Measurements from ENCODE around the gene SMAP1.

DNA sequence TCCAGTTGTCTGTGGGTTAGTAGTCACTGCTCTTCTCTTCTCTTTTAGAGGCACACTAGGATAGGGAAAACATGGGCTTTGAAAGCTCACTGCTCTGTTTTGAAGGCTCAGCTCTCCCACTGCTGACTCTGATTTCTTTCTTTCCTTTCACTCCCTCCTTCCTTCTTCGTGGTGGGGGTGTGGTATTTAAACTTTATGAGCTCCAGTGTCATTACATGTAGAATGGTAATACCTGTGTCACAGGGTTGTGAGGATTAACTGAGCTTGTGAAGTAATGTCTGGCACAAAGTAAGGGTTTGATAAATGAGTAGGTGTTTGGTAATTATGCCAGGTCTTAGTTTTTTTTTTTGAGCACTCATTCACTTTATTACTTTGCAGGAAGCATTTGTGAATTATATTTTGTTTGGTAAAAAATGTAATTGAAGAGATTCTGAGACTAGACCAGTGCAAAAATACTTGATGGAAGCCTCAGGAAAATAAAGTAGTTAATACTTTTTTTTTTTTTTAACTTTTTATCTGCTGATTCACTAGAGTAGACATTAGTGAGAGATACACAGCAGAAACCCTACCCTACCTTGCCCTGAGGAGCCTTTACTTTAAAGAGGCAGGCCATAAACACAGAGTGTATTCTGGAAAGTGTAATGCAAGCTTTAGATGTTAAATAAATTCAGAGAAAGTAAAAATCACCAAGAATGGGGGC lies 17.3 kb downstream of the SMAP1 start:
- TF ChIP-seq, protein P1, sequence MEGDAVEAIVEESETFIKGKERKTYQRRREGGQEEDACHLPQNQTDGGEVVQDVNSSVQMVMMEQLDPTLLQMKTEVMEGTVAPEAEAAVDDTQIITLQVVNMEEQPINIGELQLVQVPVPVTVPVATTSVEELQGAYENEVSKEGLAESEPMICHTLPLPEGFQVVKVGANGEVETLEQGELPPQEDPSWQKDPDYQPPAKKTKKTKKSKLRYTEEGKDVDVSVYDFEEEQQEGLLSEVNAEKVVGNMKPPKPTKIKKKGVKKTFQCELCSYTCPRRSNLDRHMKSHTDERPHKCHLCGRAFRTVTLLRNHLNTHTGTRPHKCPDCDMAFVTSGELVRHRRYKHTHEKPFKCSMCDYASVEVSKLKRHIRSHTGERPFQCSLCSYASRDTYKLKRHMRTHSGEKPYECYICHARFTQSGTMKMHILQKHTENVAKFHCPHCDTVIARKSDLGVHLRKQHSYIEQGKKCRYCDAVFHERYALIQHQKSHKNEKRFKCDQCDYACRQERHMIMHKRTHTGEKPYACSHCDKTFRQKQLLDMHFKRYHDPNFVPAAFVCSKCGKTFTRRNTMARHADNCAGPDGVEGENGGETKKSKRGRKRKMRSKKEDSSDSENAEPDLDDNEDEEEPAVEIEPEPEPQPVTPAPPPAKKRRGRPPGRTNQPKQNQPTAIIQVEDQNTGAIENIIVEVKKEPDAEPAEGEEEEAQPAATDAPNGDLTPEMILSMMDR (IDR thresholded peaks at IDR 0.05): no peak
- no peak for TF ChIP-seq POLR2A (IDR thresholded peaks at IDR 0.05)

Measured in right lobe of liver (tissue), 4 donors.